ENCODE data around the gene KRT86.
"Not testable (repeated sequence)": the region's sequence is repeated elsewhere in the genome, so short reads cannot be mapped to it uniquely, and the experiment has no call there.

KRT86 gene

GRCh38 chr12:52298677-52299190 lies 24.3 kb downstream of the KRT86 start:
- H2AFZ ChIP-seq (ENCODE audit: low read depth, low read length), result no peak overlapping the region
- no peak overlapping the region for H3K27ac ChIP-seq (ENCODE audit: low read length)
- no peaks in the 10 kb centered on the region for H3K36me3 ChIP-seq (replicated peaks; ENCODE audit: low read depth, low read length)
- peaks cover 44% of the 10 kb centered on the region for H3K27me3 ChIP-seq (ENCODE audit: low read depth, low read length)
- H3K4me1 ChIP-seq (ENCODE audit: low read length), result no peaks in the 10 kb centered on the region
- no peak overlapping the region for H3K4me3 ChIP-seq (ENCODE audit: low read length)
- H4K20me1 ChIP-seq (ENCODE audit: insufficient read depth, low read length), result no peaks in the 10 kb centered on the region
- H3K79me2 ChIP-seq (ENCODE audit: low read length), result no peaks in the 10 kb centered on the region
- no peak overlapping the region for H3K4me2 ChIP-seq (ENCODE audit: low read length)
- TF ChIP-seq, protein P1, sequence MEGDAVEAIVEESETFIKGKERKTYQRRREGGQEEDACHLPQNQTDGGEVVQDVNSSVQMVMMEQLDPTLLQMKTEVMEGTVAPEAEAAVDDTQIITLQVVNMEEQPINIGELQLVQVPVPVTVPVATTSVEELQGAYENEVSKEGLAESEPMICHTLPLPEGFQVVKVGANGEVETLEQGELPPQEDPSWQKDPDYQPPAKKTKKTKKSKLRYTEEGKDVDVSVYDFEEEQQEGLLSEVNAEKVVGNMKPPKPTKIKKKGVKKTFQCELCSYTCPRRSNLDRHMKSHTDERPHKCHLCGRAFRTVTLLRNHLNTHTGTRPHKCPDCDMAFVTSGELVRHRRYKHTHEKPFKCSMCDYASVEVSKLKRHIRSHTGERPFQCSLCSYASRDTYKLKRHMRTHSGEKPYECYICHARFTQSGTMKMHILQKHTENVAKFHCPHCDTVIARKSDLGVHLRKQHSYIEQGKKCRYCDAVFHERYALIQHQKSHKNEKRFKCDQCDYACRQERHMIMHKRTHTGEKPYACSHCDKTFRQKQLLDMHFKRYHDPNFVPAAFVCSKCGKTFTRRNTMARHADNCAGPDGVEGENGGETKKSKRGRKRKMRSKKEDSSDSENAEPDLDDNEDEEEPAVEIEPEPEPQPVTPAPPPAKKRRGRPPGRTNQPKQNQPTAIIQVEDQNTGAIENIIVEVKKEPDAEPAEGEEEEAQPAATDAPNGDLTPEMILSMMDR (IDR thresholded peaks at IDR 0.05; ENCODE audit: low read depth, low read length), result no peak
- TF ChIP-seq EZH2phosphoT487 (IDR thresholded peaks at IDR 0.05; ENCODE audit: low read depth), result no peak
- H3K9me3 ChIP-seq (ENCODE audit: insufficient read depth, low read length), result no peaks in the 10 kb centered on the region
- H3K9ac ChIP-seq (ENCODE audit: low read length), result no peak overlapping the region

GRCh38 chr12:52300796-52301691 lies 26.6 kb downstream of the KRT86 start:
- Histone ChIP-seq H3K9me3 (ENCODE audit: insufficient read depth, low read length) (no peaks in the 10 kb centered on the region), H2AFZ (ENCODE audit: low read depth, low read length) (no peak overlapping the region), H3K79me2 (ENCODE audit: low read length) (no peaks in the 10 kb centered on the region), H3K9ac (ENCODE audit: low read length) (no peak overlapping the region), H3K27me3 (ENCODE audit: low read depth, low read length) (peaks cover 29% of the 10 kb centered on the region), H3K36me3 (replicated peaks; ENCODE audit: low read depth, low read length) (no peaks in the 10 kb centered on the region), H3K4me1 (ENCODE audit: low read length) (no peaks in the 10 kb centered on the region), H3K4me3 (ENCODE audit: low read length) (no peak overlapping the region), H3K4me2 (ENCODE audit: low read length) (no peak overlapping the region), H4K20me1 (ENCODE audit: insufficient read depth, low read length) (no peaks in the 10 kb centered on the region), H3K27ac (ENCODE audit: low read length) (no peak overlapping the region)
- TF ChIP-seq, protein P1 (IDR thresholded peaks at IDR 0.05; ENCODE audit: low read depth, low read length), result no peak
- no peak for TF ChIP-seq EZH2phosphoT487 (IDR thresholded peaks at IDR 0.05; ENCODE audit: low read depth)

- not testable (repeated sequence) for H3K9me3 ChIP-seq (ENCODE audit: insufficient read depth, low read length); H3K79me2 ChIP-seq (ENCODE audit: low read length)
- H3K27me3 ChIP-seq (ENCODE audit: low read depth, low read length), result peaks cover 32% of the 10 kb centered on the region
Observed at GRCh38 chr12:52301721-52302120, 27.3 kb downstream of the KRT86 start.

GRCh38 chr12:52302242-52302914 lies 27.9 kb downstream of the KRT86 start:
- H3K79me2 ChIP-seq (ENCODE audit: low read length); H3K4me1 ChIP-seq (ENCODE audit: low read length); H2AFZ ChIP-seq (ENCODE audit: low read depth, low read length); H3K9ac ChIP-seq (ENCODE audit: low read length); H3K4me3 ChIP-seq (ENCODE audit: low read length); H4K20me1 ChIP-seq (ENCODE audit: insufficient read depth, low read length); H3K36me3 ChIP-seq (replicated peaks; ENCODE audit: low read depth, low read length); H3K27ac ChIP-seq (ENCODE audit: low read length); H3K4me2 ChIP-seq (ENCODE audit: low read length); H3K9me3 ChIP-seq (ENCODE audit: insufficient read depth, low read length): not testable (repeated sequence)
- H3K27me3 ChIP-seq (ENCODE audit: low read depth, low read length), result peaks cover 28% of the 10 kb centered on the region; the same call in 1 of the 2 replicates

More at GRCh38 chr12:52301721-52302120, 27.3 kb downstream of the KRT86 start:
- H3K27ac ChIP-seq (ENCODE audit: low read length); H3K9ac ChIP-seq (ENCODE audit: low read length); H3K36me3 ChIP-seq (replicated peaks; ENCODE audit: low read depth, low read length); H2AFZ ChIP-seq (ENCODE audit: low read depth, low read length); H3K4me1 ChIP-seq (ENCODE audit: low read length); H3K4me3 ChIP-seq (ENCODE audit: low read length); H4K20me1 ChIP-seq (ENCODE audit: insufficient read depth, low read length); H3K4me2 ChIP-seq (ENCODE audit: low read length): not testable (repeated sequence)

DNA sequence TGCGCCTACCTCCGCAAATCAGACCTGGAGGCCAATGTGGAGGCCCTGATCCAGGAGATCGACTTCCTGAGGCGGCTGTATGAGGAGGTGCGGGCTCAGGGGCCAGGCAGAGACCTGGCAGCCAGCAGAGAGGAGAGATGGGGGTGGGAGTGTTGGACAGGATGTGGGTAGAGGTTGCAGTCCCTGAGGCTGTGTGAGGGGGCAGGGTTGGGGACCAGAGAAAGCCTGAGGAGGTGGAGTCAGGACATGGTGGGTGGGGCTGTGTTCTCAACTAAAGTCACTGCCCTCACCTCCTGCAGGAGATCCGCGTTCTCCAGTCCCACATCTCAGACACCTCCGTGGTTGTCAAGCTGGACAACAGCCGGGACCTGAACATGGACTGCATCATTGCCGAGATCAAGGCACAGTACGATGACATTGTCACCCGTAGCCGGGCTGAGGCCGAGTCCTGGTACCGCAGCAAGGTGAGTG lies 30.5 kb downstream of the KRT86 start:
- not testable (repeated sequence) for H3K4me3 ChIP-seq (ENCODE audit: low read length); H3K79me2 ChIP-seq (ENCODE audit: low read length); H3K9me3 ChIP-seq (ENCODE audit: insufficient read depth, low read length); H3K9ac ChIP-seq (ENCODE audit: low read length); H2AFZ ChIP-seq (ENCODE audit: low read depth, low read length); H3K27me3 ChIP-seq (ENCODE audit: low read depth, low read length); H3K4me2 ChIP-seq (ENCODE audit: low read length); H4K20me1 ChIP-seq (ENCODE audit: insufficient read depth, low read length); H3K36me3 ChIP-seq (replicated peaks; ENCODE audit: low read depth, low read length); H3K27ac ChIP-seq (ENCODE audit: low read length); H3K4me1 ChIP-seq (ENCODE audit: low read length)

All from OCI-LY3 (cell line).